Type B pancreatic cell (in vitro differentiated cells): ENCODE data around the gene CEACAM1. TPM values are rescaled to one million over a fixed set of nuclear protein-coding genes. Genes with fewer than 3 reads are reported as not detected.
"Not testable (repeated sequence)": the region's sequence is repeated elsewhere in the genome, so short reads cannot be mapped to it uniquely, and the experiment has no call there.

Experiments used
- DNase-seq: peaks from one replicate; pipeline ENCODE4 v3.0.0; 2021; ENCODE audit warnings: mixed read lengths; ENCODE audit not compliant: unreplicated experiment; ENCODE audit errors: extremely low spot score
- H3K27ac Mint-ChIP-seq: 2 replicates; pipeline ENCODE4 v1.8.0; 2021; ENCODE audit warnings: mild to moderate bottlenecking, mixed read lengths
- H3K27me3 Mint-ChIP-seq: 2 replicates; pipeline ENCODE4 v1.8.0; 2021; ENCODE audit warnings: mixed read lengths
- H3K36me3 Mint-ChIP-seq: 2 replicates; pipeline ENCODE4 v1.8.0; 2021; ENCODE audit warnings: mixed read lengths
- H3K4me1 Mint-ChIP-seq: one replicate; pipeline ENCODE4 v1.8.0; 2021; ENCODE audit warnings: mixed read lengths; ENCODE audit not compliant: unreplicated experiment
- H3K4me3 Mint-ChIP-seq: 2 replicates; pipeline ENCODE4 v1.8.0; 2021; ENCODE audit warnings: mild to moderate bottlenecking, mixed read lengths
- H3K9me3 Mint-ChIP-seq: 2 replicates; pipeline ENCODE4 v1.8.0; 2021; ENCODE audit warnings: mixed read lengths
- CTCF ChIP-seq: fragments of 200-600 bp; sonication (generic); conservative IDR thresholded peaks from 2 replicates; pipeline ENCODE4 v1.5.0; 2021; ENCODE audit warnings: antibody characterized with exemption, mild to moderate bottlenecking
- total RNA-seq: library from RNA; stranded (reverse); gene quantifications from 2 replicates; pipeline ENCODE4 v1.2.1, GENCODE V29; 2021; ENCODE audit warnings: low replicate concordance

Gene CEACAM1
- total RNA-seq, 1 donor from 2014 or later: 19.1 TPM

GRCh38 chr19:42560731-42561130 is 32.5 kb upstream of the CEACAM1 start:
- Mint-ChIP-seq H3K27me3 (peaks cover 16% of the 10 kb centered on the region), H3K36me3 (no peaks in the 10 kb centered on the region), H3K4me1 (no peaks in the 10 kb centered on the region), H3K4me3 (no peak overlapping the region), H3K27ac (no peak overlapping the region), H3K9me3 (no peaks in the 10 kb centered on the region)
- DNase-seq: no peak
- no peak for TF ChIP-seq CTCF

- Mint-ChIP-seq H3K36me3 (no peaks in the 10 kb centered on the region), H3K4me1 (no peaks in the 10 kb centered on the region), H3K9me3 (no peaks in the 10 kb centered on the region), H3K4me3 (no peak overlapping the region), H3K27ac (no peak overlapping the region), H3K27me3 (peaks cover 16% of the 10 kb centered on the region)
- TF ChIP-seq CTCF: no peak
- no peak for DNase-seq
Measured at GRCh38 chr19:42558450-42559150, 30.3 kb upstream of the CEACAM1 start.

GRCh38 chr19:42557386-42557871 is 29.1 kb upstream of the CEACAM1 start:
- not testable (repeated sequence) for DNase-seq, H3K36me3 Mint-ChIP-seq, H3K4me3 Mint-ChIP-seq, H3K27ac Mint-ChIP-seq, H3K9me3 Mint-ChIP-seq, H3K4me1 Mint-ChIP-seq
- peaks cover 11% of the 10 kb centered on the region for H3K27me3 Mint-ChIP-seq

- Mint-ChIP-seq H3K27ac (no peak overlapping the region), H3K27me3 (peaks cover 5% of the 10 kb centered on the region), H3K4me3 (no peak overlapping the region), H3K9me3 (no peaks in the 10 kb centered on the region), H3K4me1 (no peaks in the 10 kb centered on the region), H3K36me3 (no peaks in the 10 kb centered on the region)
- no peak for TF ChIP-seq CTCF
- no peak for DNase-seq
Measured at GRCh38 chr19:42555801-42556200, 27.5 kb upstream of the CEACAM1 start.

GRCh38 chr19:42555317-42555716 is 27.0 kb upstream of the CEACAM1 start:
- no peaks in the 10 kb centered on the region for H3K36me3 Mint-ChIP-seq
- H3K27ac Mint-ChIP-seq: no peak overlapping the region
- H3K9me3 Mint-ChIP-seq: no peaks in the 10 kb centered on the region
- TF ChIP-seq CTCF: no peak
- peaks cover under 1% of the 10 kb centered on the region for H3K27me3 Mint-ChIP-seq
- H3K4me1 Mint-ChIP-seq: no peaks in the 10 kb centered on the region
- H3K4me3 Mint-ChIP-seq: no peak overlapping the region
- no peak for DNase-seq

GRCh38 chr19:42554046-42554575 is 25.8 kb upstream of the CEACAM1 start:
- no peak overlapping the region for H3K27ac Mint-ChIP-seq
- H3K9me3 Mint-ChIP-seq: peaks cover 5% of the 10 kb centered on the region
- H3K36me3 Mint-ChIP-seq: no peaks in the 10 kb centered on the region
- peak; percentile 52 for DNase-seq
- TF ChIP-seq CTCF: no peak
- no peaks in the 10 kb centered on the region for H3K27me3 Mint-ChIP-seq
- H3K4me1 Mint-ChIP-seq: no peaks in the 10 kb centered on the region
- H3K4me3 Mint-ChIP-seq: no peak overlapping the region
